GM10248 (cell line): ENCODE results near the gene MTMR12.
A peak's percentile ranks its signal among the peaks of the same experiment; 100 is the strongest.

ENCODE experiments used
- CTCF ChIA-PET: fragments of 300-600 bp; sonication (Branson Sonifier 250); formaldehyde crosslinking; extraction: SDS; loops from one replicate; lab custom pipeline; 2021; ENCODE audit warnings: antibody characterized with exemption; lab: Yijun Ruan, JAX
- POLR2A ChIA-PET: fragments of 350-650 bp; sonication (Branson Sonifier 250); formaldehyde crosslinking; extraction: SDS; loops from one replicate; lab custom pipeline; 2020; ENCODE audit warnings: antibody characterized with exemption; lab: Yijun Ruan, JAX
- DNase-seq: peaks from one replicate; pipeline ENCODE4 v3.0.0; 2012; ENCODE audit errors: extremely low spot score
- TF ChIP-seq, protein P1 (sequence below): IDR thresholded peaks from 2 replicates; pipeline ENCODE4 v1.5.1; 2012; ENCODE audit warnings: mild to moderate bottlenecking, low read depth; ENCODE audit errors: extremely low read depth, missing control alignments, control extremely low read depth

Gene MTMR12

DNA sequence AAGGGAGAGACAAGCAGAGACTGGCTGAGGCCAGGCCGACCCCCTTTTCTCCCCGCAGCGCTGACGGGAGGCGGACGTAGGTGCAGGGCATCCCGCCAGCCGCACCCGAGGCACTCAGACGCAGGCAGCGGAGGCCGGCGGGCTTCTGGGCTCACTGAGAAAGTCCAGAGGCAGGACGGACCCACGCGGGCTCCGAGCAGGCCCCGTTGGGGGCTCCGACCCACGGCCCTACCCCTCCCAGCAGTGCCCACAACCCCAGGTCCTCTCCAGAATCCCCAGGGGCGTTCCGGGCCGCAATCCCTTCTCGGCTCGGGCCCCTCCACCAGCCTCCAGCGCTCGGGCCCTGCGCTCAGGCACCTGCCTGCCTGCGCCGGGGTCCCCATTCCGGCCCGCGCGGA lies 543 bp downstream of the MTMR12 start:
- ChIA-PET POLR2A (no interaction called here), CTCF (interaction anchor here (1.0 to 1.4 kb wide), 2 partner anchors 26 to 28 kb away, joined by 3 read pairs; no protein-coding TSS in a partner anchor)
- TF ChIP-seq, protein P1, sequence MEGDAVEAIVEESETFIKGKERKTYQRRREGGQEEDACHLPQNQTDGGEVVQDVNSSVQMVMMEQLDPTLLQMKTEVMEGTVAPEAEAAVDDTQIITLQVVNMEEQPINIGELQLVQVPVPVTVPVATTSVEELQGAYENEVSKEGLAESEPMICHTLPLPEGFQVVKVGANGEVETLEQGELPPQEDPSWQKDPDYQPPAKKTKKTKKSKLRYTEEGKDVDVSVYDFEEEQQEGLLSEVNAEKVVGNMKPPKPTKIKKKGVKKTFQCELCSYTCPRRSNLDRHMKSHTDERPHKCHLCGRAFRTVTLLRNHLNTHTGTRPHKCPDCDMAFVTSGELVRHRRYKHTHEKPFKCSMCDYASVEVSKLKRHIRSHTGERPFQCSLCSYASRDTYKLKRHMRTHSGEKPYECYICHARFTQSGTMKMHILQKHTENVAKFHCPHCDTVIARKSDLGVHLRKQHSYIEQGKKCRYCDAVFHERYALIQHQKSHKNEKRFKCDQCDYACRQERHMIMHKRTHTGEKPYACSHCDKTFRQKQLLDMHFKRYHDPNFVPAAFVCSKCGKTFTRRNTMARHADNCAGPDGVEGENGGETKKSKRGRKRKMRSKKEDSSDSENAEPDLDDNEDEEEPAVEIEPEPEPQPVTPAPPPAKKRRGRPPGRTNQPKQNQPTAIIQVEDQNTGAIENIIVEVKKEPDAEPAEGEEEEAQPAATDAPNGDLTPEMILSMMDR = no peak
- DNase-seq = peak; percentile 52

DNA sequence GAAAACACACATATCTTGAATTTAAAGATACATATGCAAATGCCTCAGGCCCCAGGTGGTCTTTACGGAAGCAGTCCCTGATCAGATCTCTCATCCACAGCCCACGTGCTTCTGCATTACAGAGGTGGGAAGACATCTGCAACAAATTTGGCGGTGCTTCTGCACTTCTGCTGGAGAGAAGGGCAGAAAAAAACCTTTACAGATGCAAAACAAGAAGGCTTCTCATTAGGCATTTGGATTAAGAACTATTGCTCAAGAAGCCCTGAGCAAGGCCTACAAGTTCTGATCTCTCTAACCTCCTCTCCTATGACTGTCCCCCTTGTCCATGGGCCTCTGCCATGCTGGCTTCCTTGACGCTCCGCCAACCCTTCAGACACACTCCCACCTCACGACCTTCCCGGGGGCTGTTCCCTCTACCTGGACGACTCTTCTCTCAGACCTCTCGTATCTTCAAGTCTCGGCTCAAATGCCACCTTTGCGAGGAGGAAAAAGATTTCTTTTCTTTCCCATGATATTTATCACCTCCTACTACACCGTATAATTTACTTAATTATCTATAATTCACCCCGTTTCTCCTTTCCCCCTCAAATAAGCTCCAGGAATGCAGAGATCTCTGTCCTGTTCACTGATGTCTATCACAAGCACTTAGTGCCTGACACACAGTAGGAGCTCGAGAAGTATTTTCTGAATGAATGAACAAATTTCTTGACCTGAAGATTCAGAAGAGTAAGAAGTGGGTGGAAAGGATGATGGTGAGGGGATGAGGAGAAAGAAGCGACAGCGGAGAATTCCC lies 1.1 kb downstream of the MTMR12 start:
- ChIA-PET CTCF (interaction anchor here (1.0 to 1.4 kb wide), 2 partner anchors 26 to 28 kb away, joined by 3 read pairs; no protein-coding TSS in a partner anchor), POLR2A (no interaction called here)
- TF ChIP-seq, protein P1 = no peak
- no peak for DNase-seq

DNA sequence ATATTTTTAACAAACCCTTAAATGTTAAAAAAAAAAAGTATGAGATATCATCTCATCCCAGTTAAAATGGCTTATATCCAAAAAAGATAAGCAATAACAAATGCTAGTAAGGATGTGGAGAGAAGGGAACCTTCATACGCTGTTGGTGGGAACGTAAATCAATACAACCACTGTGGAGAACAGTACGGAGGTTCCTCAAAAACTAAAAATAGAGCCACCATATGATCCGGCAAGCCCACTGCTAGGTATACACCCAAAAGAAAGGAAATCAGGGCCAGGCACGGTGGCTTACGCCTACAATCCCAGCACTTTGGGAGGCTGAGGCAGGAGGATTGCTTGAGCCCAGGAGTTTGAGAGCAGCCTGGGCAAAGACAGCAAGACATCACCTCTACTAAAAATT lies 3.0 kb downstream of the MTMR12 start:
- CTCF ChIA-PET = interaction anchor here (1.0 to 1.3 kb wide), 3 partner anchors 12 to 29 kb away, joined by 3 to 4 read pairs (median 3); no protein-coding TSS in a partner anchor
- DNase-seq = no peak
- POLR2A ChIA-PET = no interaction called here
- TF ChIP-seq, protein P1 = no peak

DNA sequence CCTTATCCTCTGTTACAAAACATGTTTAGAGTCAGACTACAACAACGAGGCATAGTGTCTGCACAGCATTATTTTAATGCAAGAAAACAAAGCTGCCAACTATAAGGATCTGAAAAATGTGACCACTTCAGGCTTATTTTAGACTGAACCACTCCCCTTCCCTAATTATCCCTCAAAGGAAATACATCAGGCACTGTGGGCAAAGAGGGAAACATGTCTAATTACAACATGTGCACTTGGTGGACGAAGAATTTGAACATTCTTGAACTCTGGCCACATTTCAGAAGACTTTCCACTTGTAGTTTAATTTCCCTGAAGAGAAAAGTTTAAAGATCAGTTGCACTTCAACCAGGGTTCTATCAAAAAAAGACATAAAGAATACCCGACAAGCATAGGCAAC lies 3.8 kb downstream of the MTMR12 start:
- CTCF ChIA-PET = interaction anchor here (1.3 kb wide), 2 partner anchors 11 to 28 kb away, joined by 3 read pairs; no protein-coding TSS in a partner anchor
- TF ChIP-seq, protein P1 = no peak
- POLR2A ChIA-PET = no interaction called here
- no peak for DNase-seq

DNA sequence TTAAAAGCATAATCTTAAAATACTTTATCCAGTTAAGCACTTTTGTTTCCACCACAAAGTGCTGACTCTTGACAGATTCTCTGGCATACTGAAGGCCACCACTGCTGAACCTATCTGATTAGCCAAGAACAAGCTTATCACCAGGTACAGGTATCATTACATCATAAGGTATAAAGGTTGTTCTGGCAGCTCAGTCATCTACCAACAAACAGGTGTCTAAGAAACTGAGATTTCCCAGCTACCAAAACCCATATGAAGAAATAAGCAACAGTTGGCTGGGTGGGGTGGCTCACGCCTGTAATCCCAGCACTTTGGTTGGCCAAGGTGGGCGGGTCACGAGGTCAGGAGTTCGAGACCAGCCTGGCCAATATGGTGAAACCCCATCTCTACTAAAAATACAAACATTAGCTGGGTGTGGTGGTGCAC lies 5.0 kb downstream of the MTMR12 start:
- ChIA-PET CTCF (interaction anchor here (0.9 to 1.4 kb wide), 5 partner anchors 10 to 76 kb away, joined by 3 to 4 read pairs (median 3); no protein-coding TSS in a partner anchor), POLR2A (no interaction called here)
- TF ChIP-seq, protein P1 = no peak
- no peak for DNase-seq

DNA sequence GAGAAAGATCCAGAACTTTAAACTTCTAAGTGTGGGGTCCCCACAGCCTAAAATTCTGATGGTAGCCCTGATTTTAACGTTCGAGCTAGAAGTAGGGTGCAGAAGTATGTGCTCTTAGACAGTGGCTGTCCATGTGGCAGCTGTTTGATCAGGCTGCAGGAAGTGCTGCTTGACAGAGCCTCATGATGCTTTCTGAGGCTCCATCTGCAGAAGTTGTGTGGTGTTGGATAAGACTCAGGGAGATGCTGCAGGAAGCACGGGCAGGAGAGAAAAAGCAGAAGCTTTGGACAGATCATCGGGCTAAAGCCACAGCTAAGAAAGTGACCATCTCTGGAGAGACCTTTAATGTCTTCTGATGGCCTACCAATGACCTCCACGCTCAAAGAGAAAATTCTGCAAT lies 8.1 kb downstream of the MTMR12 start:
- CTCF ChIA-PET = interaction anchor here (0.8 to 1.7 kb wide), 2 partner anchors 17 to 25 kb away, joined by 3 to 5 read pairs; no protein-coding TSS in a partner anchor

More for the DNA sequence above, 8.1 kb downstream of the MTMR12 start:
- POLR2A ChIA-PET = no interaction called here
- TF ChIP-seq, protein P1 = no peak
- no peak for DNase-seq
